Activated naive CD8-positive, alpha-beta T cell treated with anti-CD3 and anti-CD28 coated beads for 36 hours (primary cell): ENCODE measurements around the gene GFPT2. TPM values are rescaled to one million over a fixed set of nuclear protein-coding genes. Genes with fewer than 3 reads are reported as not detected.

Experiments
- DNase-seq: peaks from one replicate; pipeline ENCODE4 v3.0.0; 2021
- H3K27ac Mint-ChIP-seq: one replicate; pipeline ENCODE4 v1.8.0; 2022; ENCODE audit warnings: mild to moderate bottlenecking, moderate library complexity, mixed read lengths
- H3K27me3 Mint-ChIP-seq: one replicate; pipeline ENCODE4 v1.8.0; 2022; ENCODE audit warnings: mild to moderate bottlenecking, mixed read lengths
- H3K36me3 Mint-ChIP-seq: one replicate; pipeline ENCODE4 v1.8.0; 2021; ENCODE audit warnings: mild to moderate bottlenecking, mixed read lengths
- H3K4me1 Mint-ChIP-seq: one replicate; pipeline ENCODE4 v1.8.0; 2021; ENCODE audit warnings: mixed read lengths
- H3K4me3 Mint-ChIP-seq: one replicate; pipeline ENCODE4 v1.8.0; 2022; ENCODE audit warnings: mild to moderate bottlenecking, moderate library complexity, mixed read lengths
- H3K9me3 Mint-ChIP-seq: one replicate; pipeline ENCODE4 v1.8.0; 2022; ENCODE audit warnings: mixed read lengths
- total RNA-seq, 2 experiments: library from RNA; stranded (reverse); gene quantifications; one replicate each; pipeline ENCODE4 v1.2.3, GENCODE V29; 2021

The GFPT2 gene
- total RNA-seq, 2 experiments from 2014 or later: 0.10 to 0.18 TPM

DNA sequence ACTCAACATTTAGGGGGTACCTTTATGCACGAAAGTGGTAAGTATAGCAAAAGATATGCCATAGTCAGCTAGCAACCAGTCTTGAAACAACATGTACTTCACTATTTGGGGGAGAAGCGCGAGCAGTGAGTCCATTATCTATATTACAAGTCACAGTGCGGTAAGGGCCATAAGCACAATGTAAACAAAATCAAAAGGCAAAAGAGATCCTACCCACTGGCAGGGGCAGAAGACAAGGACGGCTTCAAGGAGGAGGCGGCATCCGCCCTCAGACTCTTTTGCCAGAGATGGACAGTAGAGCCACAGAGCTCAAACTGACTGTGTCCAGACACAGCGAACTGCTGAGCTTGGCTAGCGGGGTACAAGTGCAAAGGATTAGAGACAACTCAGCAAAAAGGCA, 70.9 kb downstream of the GFPT2 start:
- peaks cover 87% of the 10 kb centered on the region for H3K36me3 Mint-ChIP-seq
- H3K9me3 Mint-ChIP-seq: peaks cover 18% of the 10 kb centered on the region
- H3K27ac Mint-ChIP-seq: no peak overlapping the region
- no peak overlapping the region for H3K4me3 Mint-ChIP-seq
- DNase-seq: no peak
- H3K4me1 Mint-ChIP-seq: peaks cover 3% of the 10 kb centered on the region
- H3K27me3 Mint-ChIP-seq: no peaks in the 10 kb centered on the region

DNA sequence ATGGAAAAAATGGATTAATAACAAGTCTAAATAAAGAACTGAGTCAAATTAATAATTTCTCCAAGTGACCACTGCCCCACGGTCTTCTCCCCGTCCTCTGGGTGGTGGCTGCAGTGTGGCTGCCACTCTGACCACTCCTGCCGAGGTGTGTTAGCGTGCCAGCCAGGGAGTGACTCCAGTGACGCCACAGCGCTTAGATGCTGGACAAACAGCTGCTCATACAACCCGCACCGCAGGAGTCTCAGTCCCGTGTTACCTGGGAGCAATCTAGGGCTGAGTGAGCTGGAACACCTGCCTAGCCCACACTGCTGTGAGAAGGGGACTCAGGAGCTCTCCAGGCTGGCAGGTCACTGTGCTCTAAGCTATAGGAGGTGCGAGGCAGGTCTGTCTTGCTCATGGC, 71.4 kb downstream of the GFPT2 start:
- Mint-ChIP-seq H3K36me3 (peaks cover 87% of the 10 kb centered on the region), H3K4me3 (no peak overlapping the region), H3K9me3 (peaks cover 23% of the 10 kb centered on the region), H3K4me1 (peaks cover 3% of the 10 kb centered on the region), H3K27me3 (no peaks in the 10 kb centered on the region), H3K27ac (no peak overlapping the region)
- no peak for DNase-seq

DNA sequence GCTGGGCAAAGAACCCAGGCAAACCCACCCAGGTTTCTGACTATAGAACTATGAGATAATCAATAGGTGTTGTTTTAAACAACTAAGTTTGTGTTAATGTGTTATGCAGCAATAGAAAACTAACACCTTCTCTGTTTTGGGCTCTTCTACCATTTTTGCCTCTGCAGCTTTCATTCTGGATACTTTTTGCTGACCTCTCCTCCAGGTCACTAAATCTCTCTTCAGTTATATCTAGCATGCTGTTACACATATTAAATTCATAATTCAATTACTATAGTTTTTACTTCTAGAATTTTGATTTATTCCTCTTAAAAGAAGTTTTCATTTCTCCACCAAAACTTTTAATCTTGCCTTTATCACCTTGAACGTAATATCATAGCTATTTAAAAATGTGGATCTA, 78.4 kb downstream of the GFPT2 start:
- Mint-ChIP-seq H3K36me3 (peaks cover 86% of the 10 kb centered on the region), H3K27me3 (no peaks in the 10 kb centered on the region), H3K4me1 (no peaks in the 10 kb centered on the region), H3K4me3 (no peak overlapping the region), H3K9me3 (peaks cover 60% of the 10 kb centered on the region), H3K27ac (no peak overlapping the region)
- DNase-seq: no peak

GRCh38 chr5:180271221-180271620, 81.9 kb downstream of the GFPT2 start:
- Mint-ChIP-seq H3K27ac (no peak overlapping the region), H3K4me3 (no peak overlapping the region), H3K36me3 (peaks cover 89% of the 10 kb centered on the region), H3K4me1 (no peaks in the 10 kb centered on the region), H3K9me3 (peaks cover 56% of the 10 kb centered on the region), H3K27me3 (no peaks in the 10 kb centered on the region)
- no peak for DNase-seq

GRCh38 chr5:180259260-180259611, 93.9 kb downstream of the GFPT2 start:
- H3K9me3 Mint-ChIP-seq: peaks cover 66% of the 10 kb centered on the region
- H3K27me3 Mint-ChIP-seq: no peaks in the 10 kb centered on the region

GRCh38 chr5:180253036-180253824, 99.9 kb downstream of the GFPT2 start:
- Mint-ChIP-seq H3K4me1 (no peaks in the 10 kb centered on the region), H3K36me3 (peaks cover 95% of the 10 kb centered on the region), H3K4me3 (no peak overlapping the region), H3K27me3 (no peaks in the 10 kb centered on the region), H3K9me3 (peaks cover 65% of the 10 kb centered on the region), H3K27ac (no peak overlapping the region)
- DNase-seq: no peak

More at GRCh38 chr5:180259260-180259611, 93.9 kb downstream of the GFPT2 start:
- Mint-ChIP-seq H3K4me1 (no peaks in the 10 kb centered on the region), H3K36me3 (peaks cover 95% of the 10 kb centered on the region), H3K27ac (no peak overlapping the region), H3K4me3 (no peak overlapping the region)
- DNase-seq: no peak

DNA sequence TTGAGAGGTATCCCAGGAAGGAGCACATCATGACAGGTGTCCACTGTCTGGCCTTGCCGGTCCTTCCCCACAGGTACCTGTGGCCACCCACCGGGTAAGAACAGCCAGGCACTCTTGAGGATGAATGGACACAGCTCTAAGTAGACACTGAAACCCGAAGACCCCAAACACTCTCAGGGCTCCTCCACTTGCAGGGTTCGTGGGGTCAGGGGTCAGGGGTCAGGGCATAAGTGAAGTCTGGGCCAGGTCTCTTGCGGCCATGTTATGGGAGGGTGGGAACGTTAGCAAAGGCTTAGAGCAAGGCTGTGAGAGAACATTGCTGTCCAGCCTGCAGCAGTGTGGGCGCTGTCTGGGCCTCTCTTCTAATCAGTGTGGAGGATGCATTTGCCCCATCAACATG, 101.2 kb downstream of the GFPT2 start:
- H3K4me3 Mint-ChIP-seq: no peak overlapping the region
- peaks cover 95% of the 10 kb centered on the region for H3K36me3 Mint-ChIP-seq
- no peak overlapping the region for H3K27ac Mint-ChIP-seq
- H3K4me1 Mint-ChIP-seq: no peaks in the 10 kb centered on the region
- peaks cover 61% of the 10 kb centered on the region for H3K9me3 Mint-ChIP-seq
- no peaks in the 10 kb centered on the region for H3K27me3 Mint-ChIP-seq
- DNase-seq: no peak

DNA sequence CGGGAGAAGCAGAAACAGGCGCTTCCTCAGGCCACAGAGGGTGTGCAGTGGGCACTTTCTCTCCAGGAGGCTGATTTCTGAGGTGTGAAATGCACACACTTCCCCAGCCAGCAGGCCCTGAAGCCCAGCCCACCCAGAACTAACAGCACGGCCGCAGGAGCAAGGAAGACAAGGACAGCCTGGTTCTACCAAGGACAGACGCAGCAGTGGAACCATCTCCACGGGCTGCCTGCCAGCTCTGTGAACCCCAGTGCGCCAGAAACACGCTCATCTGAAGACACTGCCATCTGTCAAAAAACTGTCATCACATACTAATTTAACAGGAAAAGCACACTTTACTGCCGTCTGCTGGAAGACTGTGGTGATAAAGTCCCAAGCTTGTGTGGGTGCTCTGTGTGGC, 102.0 kb downstream of the GFPT2 start:
- no peak overlapping the region for H3K27ac Mint-ChIP-seq
- H3K9me3 Mint-ChIP-seq: peaks cover 62% of the 10 kb centered on the region
- H3K4me3 Mint-ChIP-seq: no peak overlapping the region
- H3K27me3 Mint-ChIP-seq: no peaks in the 10 kb centered on the region
- H3K4me1 Mint-ChIP-seq: no peaks in the 10 kb centered on the region
- peaks cover 95% of the 10 kb centered on the region for H3K36me3 Mint-ChIP-seq
- no peak for DNase-seq

Other genes with a start within 250 kb of the GFPT2 start
- not detected for gene RASGEF1C, start 144.1 kb downstream of the GFPT2 start, total RNA-seq
- 10 to 100 TPM; 39.5 to 39.7 TPM for gene MAPK9, start 61.3 kb downstream of the GFPT2 start, total RNA-seq
- gene CNOT6, start 141.0 kb upstream of the GFPT2 start, total RNA-seq: 10 to 100 TPM; 35.4 to 37.5 TPM
- 1 to 10 TPM; 1.1 to 1.7 TPM for gene SCGB3A1, start 238.2 kb upstream of the GFPT2 start, total RNA-seq